ENCODE measurements around the gene URB1. TPM values are rescaled to one million over a fixed set of nuclear protein-coding genes. Genes with fewer than 3 reads are reported as not detected.
"Not testable (repeated sequence)": the region's sequence is repeated elsewhere in the genome, so short reads cannot be mapped to it uniquely, and the experiment has no call there.

URB1 gene
- total RNA-seq, 1 donor from 2014 or later, result 21.4 TPM

GRCh38 chr21:32312976-32313375 is 79.8 kb downstream of the URB1 start:
- Histone ChIP-seq H3K27ac (ENCODE audit: low read depth, low read length) (no peak overlapping the region), H3K36me3 (ENCODE audit: control insufficient read depth in 3 of 3, insufficient read depth in 3 of 3, low read length in 3 of 3) (peaks cover 39 to 47% (median 44%) of the 10 kb centered on the region in 3 donors), H3K4me3 (ENCODE audit: low read length in 3 of 3) (no peak overlapping the region), H3K4me1 (ENCODE audit: control insufficient read depth in 3 of 3, insufficient read depth in 3 of 3, low read length in 3 of 3) (no peaks in the 10 kb centered on the region), H3K27me3 (ENCODE audit: control insufficient read depth in 3 of 3, insufficient read depth in 3 of 3, low read length in 3 of 3) (no peaks in the 10 kb centered on the region), H3K9ac (ENCODE audit: low read depth in 1 of 3, low read length in 3 of 3) (no peak overlapping the region), H3K9me3 (ENCODE audit: control insufficient read depth in 3 of 3, low read length in 3 of 3) (no peaks in the 10 kb centered on the region)

- Histone ChIP-seq H3K9me3 (ENCODE audit: control insufficient read depth in 3 of 3, low read length in 3 of 3) (no peaks in the 10 kb centered on the region), H3K27ac (ENCODE audit: low read depth, low read length) (no peak overlapping the region), H3K36me3 (ENCODE audit: control insufficient read depth in 3 of 3, insufficient read depth in 3 of 3, low read length in 3 of 3) (peaks cover 33 to 40% (median 38%) of the 10 kb centered on the region in 3 donors), H3K4me3 (ENCODE audit: low read length in 3 of 3) (no peak overlapping the region), H3K4me1 (ENCODE audit: control insufficient read depth in 3 of 3, insufficient read depth in 3 of 3, low read length in 3 of 3) (no peaks in the 10 kb centered on the region), H3K27me3 (ENCODE audit: control insufficient read depth in 3 of 3, insufficient read depth in 3 of 3, low read length in 3 of 3) (no peaks in the 10 kb centered on the region), H3K9ac (ENCODE audit: low read depth in 1 of 3, low read length in 3 of 3) (no peak overlapping the region)
Measured at GRCh38 chr21:32312326-32312725, 80.5 kb downstream of the URB1 start.

DNA sequence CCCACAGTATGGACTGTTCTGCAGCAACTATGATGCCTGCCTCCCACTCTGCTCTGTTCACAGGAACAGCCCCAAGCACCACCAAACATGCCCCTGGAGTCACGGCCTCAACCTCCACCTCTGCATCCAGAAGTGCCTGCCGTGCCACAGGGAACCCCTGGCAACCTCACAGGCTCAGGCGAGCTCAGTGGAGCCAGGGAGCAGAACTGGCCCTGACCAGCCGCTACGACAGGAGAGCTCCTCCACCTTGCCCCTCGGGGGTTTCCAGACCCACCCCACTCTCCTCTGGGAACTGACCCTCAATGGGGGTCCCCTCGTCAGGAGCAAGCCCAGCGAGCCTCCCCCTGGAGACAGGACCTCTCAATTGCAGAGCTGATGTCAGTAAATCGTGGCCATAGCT is 81.2 kb downstream of the URB1 start:
- Histone ChIP-seq H3K36me3 (ENCODE audit: control insufficient read depth in 3 of 3, insufficient read depth in 3 of 3, low read length in 3 of 3) (peaks cover 27 to 33% (median 32%) of the 10 kb centered on the region in 3 donors), H3K4me1 (ENCODE audit: control insufficient read depth in 3 of 3, insufficient read depth in 3 of 3, low read length in 3 of 3) (no peaks in the 10 kb centered on the region), H3K27me3 (ENCODE audit: control insufficient read depth in 3 of 3, insufficient read depth in 3 of 3, low read length in 3 of 3) (no peaks in the 10 kb centered on the region), H3K9me3 (ENCODE audit: control insufficient read depth in 3 of 3, low read length in 3 of 3) (no peaks in the 10 kb centered on the region), H3K4me3 (ENCODE audit: low read length in 3 of 3) (no peak overlapping the region), H3K9ac (ENCODE audit: low read depth in 1 of 3, low read length in 3 of 3) (no peak overlapping the region), H3K27ac (ENCODE audit: low read depth, low read length) (no peak overlapping the region)

- not testable (repeated sequence) for H3K27me3 ChIP-seq (ENCODE audit: control insufficient read depth in 3 of 3, insufficient read depth in 3 of 3, low read length in 3 of 3); H3K9ac ChIP-seq (ENCODE audit: low read depth in 1 of 3, low read length in 3 of 3); H3K27ac ChIP-seq (ENCODE audit: low read depth, low read length); H3K4me3 ChIP-seq (ENCODE audit: low read length in 3 of 3); H3K4me1 ChIP-seq (ENCODE audit: control insufficient read depth in 3 of 3, insufficient read depth in 3 of 3, low read length in 3 of 3); H3K9me3 ChIP-seq (ENCODE audit: control insufficient read depth in 3 of 3, low read length in 3 of 3)
- peaks cover 20 to 30% (median 27%) of the 10 kb centered on the region in 3 donors for H3K36me3 ChIP-seq (ENCODE audit: control insufficient read depth in 3 of 3, insufficient read depth in 3 of 3, low read length in 3 of 3)
Measured at GRCh38 chr21:32310976-32311375, 81.8 kb downstream of the URB1 start.

DNA sequence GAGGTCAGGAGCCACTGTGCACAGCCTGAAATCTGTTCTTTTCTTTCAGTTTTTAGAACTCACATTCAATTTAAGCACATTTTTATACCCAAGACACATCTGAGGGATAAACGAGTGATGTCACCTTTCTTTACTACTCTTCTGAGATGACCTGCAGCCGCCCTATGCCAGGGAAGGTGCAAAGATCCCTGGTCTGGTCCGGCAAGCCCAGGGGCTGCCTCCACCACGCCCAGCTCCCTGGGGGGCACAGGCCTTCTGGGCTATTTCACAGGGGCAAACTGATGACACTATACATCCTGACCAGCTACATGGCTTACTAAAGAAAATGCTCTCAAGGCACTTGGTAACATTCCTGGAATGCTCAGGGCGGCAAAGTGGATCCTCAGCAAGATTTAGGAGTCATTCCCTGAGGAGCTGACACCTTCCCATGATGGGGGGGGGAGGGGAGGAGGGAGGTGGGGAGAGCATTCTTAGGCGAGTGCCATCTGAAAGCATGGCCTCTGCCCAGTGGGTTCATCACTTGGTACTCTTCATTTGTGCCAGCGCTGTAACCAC is 82.8 kb downstream of the URB1 start:
- H3K36me3 ChIP-seq (ENCODE audit: control insufficient read depth in 3 of 3, insufficient read depth in 3 of 3, low read length in 3 of 3), result peaks cover 16 to 23% (median 21%) of the 10 kb centered on the region in 3 donors
- no peak overlapping the region for H3K27ac ChIP-seq (ENCODE audit: low read depth, low read length)
- no peaks in the 10 kb centered on the region for H3K9me3 ChIP-seq (ENCODE audit: control insufficient read depth in 3 of 3, low read length in 3 of 3)
- H3K4me1 ChIP-seq (ENCODE audit: control insufficient read depth in 3 of 3, insufficient read depth in 3 of 3, low read length in 3 of 3), result no peaks in the 10 kb centered on the region
- no peak overlapping the region for H3K4me3 ChIP-seq (ENCODE audit: low read length in 3 of 3)
- H3K27me3 ChIP-seq (ENCODE audit: control insufficient read depth in 3 of 3, insufficient read depth in 3 of 3, low read length in 3 of 3), result no peaks in the 10 kb centered on the region
- H3K9ac ChIP-seq (ENCODE audit: low read depth in 1 of 3, low read length in 3 of 3), result no peak overlapping the region

GRCh38 chr21:32308696-32309095 is 84.1 kb downstream of the URB1 start:
- H3K4me1 ChIP-seq (ENCODE audit: control insufficient read depth in 3 of 3, insufficient read depth in 3 of 3, low read length in 3 of 3), result no peaks in the 10 kb centered on the region
- H3K36me3 ChIP-seq (ENCODE audit: control insufficient read depth in 3 of 3, insufficient read depth in 3 of 3, low read length in 3 of 3), result peaks cover 12 to 17% (median 14%) of the 10 kb centered on the region in 3 donors
- no peak overlapping the region for H3K27ac ChIP-seq (ENCODE audit: low read depth, low read length)
- no peak overlapping the region for H3K4me3 ChIP-seq (ENCODE audit: low read length in 3 of 3)
- no peaks in the 10 kb centered on the region for H3K9me3 ChIP-seq (ENCODE audit: control insufficient read depth in 3 of 3, low read length in 3 of 3)
- H3K27me3 ChIP-seq (ENCODE audit: control insufficient read depth in 3 of 3, insufficient read depth in 3 of 3, low read length in 3 of 3), result no peaks in the 10 kb centered on the region
- no peak overlapping the region for H3K9ac ChIP-seq (ENCODE audit: low read depth in 1 of 3, low read length in 3 of 3)

GRCh38 chr21:32307706-32308105 is 85.1 kb downstream of the URB1 start:
- no peak overlapping the region for H3K27ac ChIP-seq (ENCODE audit: low read depth, low read length)
- no peak overlapping the region for H3K4me3 ChIP-seq (ENCODE audit: low read length in 3 of 3)
- no peaks in the 10 kb centered on the region for H3K9me3 ChIP-seq (ENCODE audit: control insufficient read depth in 3 of 3, low read length in 3 of 3)
- H3K27me3 ChIP-seq (ENCODE audit: control insufficient read depth in 3 of 3, insufficient read depth in 3 of 3, low read length in 3 of 3), result no peaks in the 10 kb centered on the region
- no peak overlapping the region for H3K9ac ChIP-seq (ENCODE audit: low read depth in 1 of 3, low read length in 3 of 3)
- H3K36me3 ChIP-seq (ENCODE audit: control insufficient read depth in 3 of 3, insufficient read depth in 3 of 3, low read length in 3 of 3), result peaks cover 8 to 12% (median 12%) of the 10 kb centered on the region in 3 donors
- no peaks in the 10 kb centered on the region for H3K4me1 ChIP-seq (ENCODE audit: control insufficient read depth in 3 of 3, insufficient read depth in 3 of 3, low read length in 3 of 3)

DNA sequence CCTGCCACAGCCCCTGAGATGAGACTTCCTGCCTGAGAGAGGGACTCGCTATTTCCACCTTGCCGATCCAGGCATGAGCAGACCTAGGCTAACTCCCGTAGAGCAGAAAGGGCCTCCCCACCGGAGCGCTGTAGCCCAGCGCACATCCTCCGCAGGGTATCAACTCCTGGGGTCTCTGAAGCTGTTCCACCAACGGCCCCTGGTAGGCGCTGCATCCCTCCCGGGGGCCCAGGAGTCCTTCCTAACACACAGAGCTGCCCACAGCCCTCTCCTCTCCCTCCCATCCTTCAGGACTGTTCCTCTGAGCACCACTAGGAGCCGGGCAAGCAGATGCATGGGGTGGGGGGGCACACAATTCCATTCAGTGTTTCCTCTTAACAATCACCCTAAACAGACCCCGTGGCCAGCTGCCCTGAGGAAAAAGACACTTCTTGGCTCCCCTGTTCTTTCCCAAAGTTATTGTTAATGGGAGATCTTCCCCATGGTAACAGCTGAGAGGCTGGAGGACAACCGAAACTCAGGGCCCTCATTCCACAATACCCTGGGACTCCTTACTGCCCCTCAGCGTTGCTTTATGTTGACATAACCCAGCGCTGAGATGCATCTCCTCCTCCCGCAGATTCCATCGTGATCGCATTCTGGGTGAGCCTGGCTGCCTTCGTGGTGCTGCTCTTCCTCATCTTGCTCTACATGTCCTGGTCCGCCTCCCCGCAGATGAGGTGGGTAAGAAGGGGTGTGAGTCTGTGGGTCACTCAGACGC is 86.6 kb downstream of the URB1 start:
- Histone ChIP-seq H3K36me3 (ENCODE audit: control insufficient read depth in 3 of 3, insufficient read depth in 3 of 3, low read length in 3 of 3) (peaks cover 2 to 9% (median 4%) of the 10 kb centered on the region in 3 donors), H3K4me1 (ENCODE audit: control insufficient read depth in 3 of 3, insufficient read depth in 3 of 3, low read length in 3 of 3) (no peaks in the 10 kb centered on the region), H3K9ac (ENCODE audit: low read depth in 1 of 3, low read length in 3 of 3) (no peak overlapping the region), H3K27ac (ENCODE audit: low read depth, low read length) (no peak overlapping the region), H3K9me3 (ENCODE audit: control insufficient read depth in 3 of 3, low read length in 3 of 3) (no peaks in the 10 kb centered on the region), H3K4me3 (ENCODE audit: low read length in 3 of 3) (no peak overlapping the region), H3K27me3 (ENCODE audit: control insufficient read depth in 3 of 3, insufficient read depth in 3 of 3, low read length in 3 of 3) (no peaks in the 10 kb centered on the region)

DNA sequence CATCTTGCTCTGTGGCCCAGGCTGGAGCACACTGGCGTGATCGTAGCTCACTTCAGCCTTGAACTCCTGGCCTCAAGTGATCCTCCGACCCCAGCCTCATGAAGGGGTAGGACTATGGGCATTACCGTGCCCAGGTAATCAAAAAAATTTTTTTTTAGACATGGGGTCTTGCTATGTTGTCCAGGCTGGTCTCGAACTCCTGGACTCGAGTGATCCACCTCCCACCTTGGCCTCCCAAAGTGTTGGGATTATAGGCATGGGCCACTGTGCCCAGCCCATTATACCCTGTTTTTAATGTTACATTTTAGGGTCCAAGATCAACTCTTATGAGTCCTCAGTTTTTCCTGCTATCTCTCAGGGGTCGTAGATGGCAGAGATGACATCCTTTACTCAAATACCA is 87.8 kb downstream of the URB1 start:
- no peak overlapping the region for H3K27ac ChIP-seq (ENCODE audit: low read depth, low read length)
- H3K27me3 ChIP-seq (ENCODE audit: control insufficient read depth in 3 of 3, insufficient read depth in 3 of 3, low read length in 3 of 3), result no peaks in the 10 kb centered on the region
- H3K36me3 ChIP-seq (ENCODE audit: control insufficient read depth in 3 of 3, insufficient read depth in 3 of 3, low read length in 3 of 3), result peaks cover 2 to 13% (median 6%) of the 10 kb centered on the region in 3 donors
- no peak overlapping the region for H3K9ac ChIP-seq (ENCODE audit: low read depth in 1 of 3, low read length in 3 of 3)
- no peaks in the 10 kb centered on the region for H3K4me1 ChIP-seq (ENCODE audit: control insufficient read depth in 3 of 3, insufficient read depth in 3 of 3, low read length in 3 of 3)
- no peaks in the 10 kb centered on the region for H3K9me3 ChIP-seq (ENCODE audit: control insufficient read depth in 3 of 3, low read length in 3 of 3)
- no peak overlapping the region for H3K4me3 ChIP-seq (ENCODE audit: low read length in 3 of 3)

DNA sequence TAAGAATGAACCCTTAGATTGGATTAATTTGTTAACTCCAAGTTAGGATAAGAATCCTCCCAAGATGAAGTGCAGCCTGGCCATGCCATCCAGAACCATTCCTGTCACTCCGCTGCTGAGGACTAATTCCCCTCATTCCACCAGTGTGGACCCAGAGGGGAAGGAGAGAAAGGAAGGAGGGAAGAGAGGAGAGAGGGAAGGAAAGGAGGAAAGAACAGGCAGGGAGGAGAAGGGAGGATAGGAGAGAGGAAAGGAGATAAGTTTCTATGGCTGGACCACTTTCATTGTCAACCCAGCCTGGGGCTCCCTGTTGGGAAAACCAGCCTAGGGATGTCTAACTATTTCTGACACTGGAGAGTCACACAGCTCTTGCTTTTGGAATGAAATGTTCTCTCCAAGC is 89.4 kb downstream of the URB1 start:
- no peaks in the 10 kb centered on the region for H3K4me1 ChIP-seq (ENCODE audit: control insufficient read depth in 3 of 3, insufficient read depth in 3 of 3, low read length in 3 of 3)
- H3K9ac ChIP-seq (ENCODE audit: low read depth in 1 of 3, low read length in 3 of 3), result no peak overlapping the region
- no peaks in the 10 kb centered on the region for H3K27me3 ChIP-seq (ENCODE audit: control insufficient read depth in 3 of 3, insufficient read depth in 3 of 3, low read length in 3 of 3)
- peaks cover 2 to 9% (median 2%) of the 10 kb centered on the region in 3 donors for H3K36me3 ChIP-seq (ENCODE audit: control insufficient read depth in 3 of 3, insufficient read depth in 3 of 3, low read length in 3 of 3)
- H3K27ac ChIP-seq (ENCODE audit: low read depth, low read length), result no peak overlapping the region
- H3K9me3 ChIP-seq (ENCODE audit: control insufficient read depth in 3 of 3, low read length in 3 of 3), result no peaks in the 10 kb centered on the region
- H3K4me3 ChIP-seq (ENCODE audit: low read length in 3 of 3), result no peak overlapping the region

All from skeletal muscle tissue (tissue), 4 donors.